Measurements from ENCODE around the gene SFR1.
A peak's percentile ranks its signal among the peaks of the same experiment; 100 is the strongest.

The SFR1 gene

GRCh38 chr10:104121485-104122224 lies at the start of gene SFR1:
Gene SFR1 (plus strand): TSS chr10:104122171. CDS start chr10:104122184, 13 bp downstream.
- DNase-seq: peak; percentile 99

- DNase-seq: no peak
Measured at GRCh38 chr10:104072786-104073185, 49.2 kb upstream of the SFR1 start.

- DNase-seq: no peak
Measured at GRCh38 chr10:104074505-104074904, 47.5 kb upstream of the SFR1 start.

- no peak for DNase-seq
Measured at GRCh38 chr10:104076743-104077160, 45.2 kb upstream of the SFR1 start.

- DNase-seq: no peak
Measured at GRCh38 chr10:104077247-104077646, 44.7 kb upstream of the SFR1 start.

- no peak for DNase-seq
Measured at GRCh38 chr10:104077663-104078151, 44.3 kb upstream of the SFR1 start.

GRCh38 chr10:104080762-104081161 lies 41.2 kb upstream of the SFR1 start:
- no peak for DNase-seq

GRCh38 chr10:104081998-104082397 lies 40.0 kb upstream of the SFR1 start:
- no peak for DNase-seq

- no peak for DNase-seq
Measured at GRCh38 chr10:104084482-104085142, 37.4 kb upstream of the SFR1 start.

GRCh38 chr10:104085801-104086400 lies 36.1 kb upstream of the SFR1 start, which contains the start of gene COL17A1:
Gene COL17A1 (minus strand): TSS chr10:104085880. CDS start chr10:104080673, 5,207 bp downstream.
- no peak for DNase-seq

- no peak for DNase-seq
Measured at GRCh38 chr10:104088239-104088638, 33.7 kb upstream of the SFR1 start.

- DNase-seq: no peak
Measured at GRCh38 chr10:104089621-104090020, 32.4 kb upstream of the SFR1 start.

- DNase-seq: no peak
Measured at GRCh38 chr10:104090611-104091010, 31.4 kb upstream of the SFR1 start.

- DNase-seq: no peak
Measured at GRCh38 chr10:104092749-104093148, 29.2 kb upstream of the SFR1 start.

GRCh38 chr10:104096692-104097091 lies 25.3 kb upstream of the SFR1 start:
- no peak for DNase-seq

GRCh38 chr10:104098358-104098925 lies 23.5 kb upstream of the SFR1 start:
- DNase-seq: no peak

GRCh38 chr10:104099269-104099668 lies 22.7 kb upstream of the SFR1 start:
- DNase-seq: no peak

GRCh38 chr10:104099941-104100340 lies 22.0 kb upstream of the SFR1 start:
- DNase-seq: no peak

- no peak for DNase-seq
Measured at GRCh38 chr10:104100795-104101194, 21.2 kb upstream of the SFR1 start.

- no peak for DNase-seq
Measured at GRCh38 chr10:104101902-104102301, 20.1 kb upstream of the SFR1 start.

GRCh38 chr10:104103956-104104355 lies 18.0 kb upstream of the SFR1 start:
- no peak for DNase-seq

GRCh38 chr10:104104418-104104817 lies 17.6 kb upstream of the SFR1 start:
- no peak for DNase-seq

GRCh38 chr10:104104926-104105325 lies 17.0 kb upstream of the SFR1 start:
- no peak for DNase-seq

Measured in activated naive CD4-positive, alpha-beta T cell treated with anti-CD3 and anti-CD28 coated beads, Interleukin-2, amount 50 U/mL, for 16 hours (primary cell).